Stimulated activated CD8-positive, alpha-beta memory T cell treated with anti-CD3 and anti-CD28 coated beads, Interleukin-4, amount 100 ng/mL, for 4 hours (primary cell): Measurements from ENCODE around the gene HOXB2.

ENCODE experiments used
- DNase-seq, 2 donors: peaks; one replicate each; pipeline ENCODE4 v3.0.0-alpha.2; 2020; ENCODE audit warnings: low read depth in 2 of 2, low spot score in 1 of 2

The HOXB2 gene

GRCh38 chr17:48553190-48553547, 8.3 kb upstream of the HOXB2 start:
- DNase-seq = no peak

- no peak for DNase-seq
Measured at GRCh38 chr17:48552466-48553189, 7.7 kb upstream of the HOXB2 start.

GRCh38 chr17:48551596-48552465, 6.9 kb upstream of the HOXB2 start:
- DNase-seq = no peak

- DNase-seq = no peak
Measured at GRCh38 chr17:48551214-48551555, 6.3 kb upstream of the HOXB2 start.

- DNase-seq = no peak
Measured at GRCh38 chr17:48550502-48551213, 5.7 kb upstream of the HOXB2 start.

- DNase-seq = no peak
Measured at GRCh38 chr17:48549914-48550501, 5.1 kb upstream of the HOXB2 start.

- DNase-seq = no peak
Measured at GRCh38 chr17:48549281-48549630, 4.3 kb upstream of the HOXB2 start.

GRCh38 chr17:48548523-48549280, 3.8 kb upstream of the HOXB2 start:
- DNase-seq = no peak

GRCh38 chr17:48547808-48548522, 3.1 kb upstream of the HOXB2 start:
- DNase-seq = no peak

GRCh38 chr17:48546924-48547807, 2.3 kb upstream of the HOXB2 start:
- no peak for DNase-seq

GRCh38 chr17:48546137-48546923, 1.4 kb upstream of the HOXB2 start:
- DNase-seq = no peak

- no peak for DNase-seq
Measured at GRCh38 chr17:48545539-48545938, 630 bp upstream of the HOXB2 start.

- no peak for DNase-seq
Measured at GRCh38 chr17:48544349-48545021, 424 bp downstream of the HOXB2 start.

- no peak for DNase-seq
Measured at GRCh38 chr17:48543854-48544348, 1.0 kb downstream of the HOXB2 start.

GRCh38 chr17:48543107-48543853, 1.6 kb downstream of the HOXB2 start:
- DNase-seq = peak in 1 of 2 donors; percentile 14

GRCh38 chr17:48542698-48543106, 2.2 kb downstream of the HOXB2 start:
- DNase-seq = no peak

- no peak for DNase-seq
Measured at GRCh38 chr17:48542114-48542656, 2.7 kb downstream of the HOXB2 start.
